Smooth muscle cell (in vitro differentiated cells): ENCODE data around the gene CXCL8. TPM values are rescaled to one million over a fixed set of nuclear protein-coding genes. Genes with fewer than 3 reads are reported as not detected.
"Not testable (repeated sequence)": the region's sequence is repeated elsewhere in the genome, so short reads cannot be mapped to it uniquely, and the experiment has no call there.

Experiments used
- DNase-seq: peaks from one replicate; lab custom pipeline; 2025; ENCODE audit not compliant: unreplicated experiment; lab: John Stamatoyannopoulos, UW
- H2AFZ ChIP-seq: fragments of 200-600 bp; sonication (generic); 2 replicates; pipeline ENCODE4 v1.6.0; 2016; ENCODE audit warnings: antibody characterized with exemption, low read depth, mild to moderate bottlenecking
- H3F3A ChIP-seq: fragments of 200-600 bp; sonication (generic); 2 replicates; pipeline ENCODE4 v1.6.0; 2017; ENCODE audit warnings: antibody characterized with exemption, low read depth
- H3K27ac ChIP-seq: fragments of 200-600 bp; sonication (generic); 2 replicates; pipeline ENCODE4 v1.5.1; 2016; ENCODE audit warnings: low read depth, mild to moderate bottlenecking
- H3K27me3 ChIP-seq: fragments of 200-600 bp; sonication (generic); 2 replicates; pipeline ENCODE4 v1.6.1; 2016; ENCODE audit warnings: low read depth, mild to moderate bottlenecking
- H3K36me3 ChIP-seq: fragments of 200-600 bp; sonication (generic); 2 replicates; pipeline ENCODE4 v1.5.1; 2016; ENCODE audit warnings: low read depth
- H3K4me1 ChIP-seq: fragments of 200-600 bp; sonication (generic); 2 replicates; pipeline ENCODE4 v1.5.1; 2016; ENCODE audit warnings: low read depth
- H3K4me2 ChIP-seq: fragments of 200-600 bp; sonication (generic); 2 replicates; pipeline ENCODE4 v1.6.0; 2016; ENCODE audit warnings: mild to moderate bottlenecking
- H3K4me3 ChIP-seq: fragments of 200-600 bp; sonication (generic); 2 replicates; pipeline ENCODE4 v1.5.1; 2016; ENCODE audit warnings: mild to moderate bottlenecking
- H3K79me2 ChIP-seq: fragments of 200-600 bp; sonication (generic); 2 replicates; pipeline ENCODE4 v1.6.0; 2016; ENCODE audit warnings: low read depth, mild to moderate bottlenecking
- H3K9ac ChIP-seq: fragments of 200-600 bp; sonication (generic); 2 replicates; pipeline ENCODE4 v1.6.0; 2016; ENCODE audit warnings: low read depth
- H3K9me3 ChIP-seq: fragments of 200-600 bp; sonication (generic); replicated peaks from 2 replicates; pipeline ENCODE4 v1.5.1; 2016; ENCODE audit warnings: low read depth
- H4K20me1 ChIP-seq: fragments of 200-600 bp; sonication (generic); 2 replicates; pipeline ENCODE4 v1.6.0; 2016; ENCODE audit warnings: low read depth
- WGBS: methylation state at CpG from one replicate; pipeline ENCODE4 v1.1.7; 2016; ENCODE audit warnings: low lambda C conversion rate; 5-methylcytosine and 5-hydroxymethylcytosine counted together
- polyA plus RNA-seq: library from polyadenylated mRNA; unstranded; fragments of >200 nt; fragmentation: Nextera tagmentation; extraction: Ambion mirVana; gene quantifications from 2 replicates; pipeline ENCODE4 v1.2.1, GENCODE V29; 2016
- total RNA-seq: library from RNA; depleted of rRNA; stranded (reverse); fragments of >200 nt; gene quantifications from 2 replicates; pipeline ENCODE4 v1.2.3, GENCODE V29; 2014
- TF ChIP-seq, protein P1 (sequence below): fragments of 200-600 bp; sonication (generic); IDR thresholded peaks from 2 replicates; pipeline ENCODE4 v1.5.1; 2017; ENCODE audit warnings: borderline replicate concordance, mild to moderate bottlenecking, antibody characterized with exemption; ENCODE audit not compliant: insufficient read depth, poor library complexity, severe bottlenecking

Gene CXCL8
- total and polyA plus RNA-seq, 2 experiments from 2014 or later = 8.7 to 37.9 TPM

DNA sequence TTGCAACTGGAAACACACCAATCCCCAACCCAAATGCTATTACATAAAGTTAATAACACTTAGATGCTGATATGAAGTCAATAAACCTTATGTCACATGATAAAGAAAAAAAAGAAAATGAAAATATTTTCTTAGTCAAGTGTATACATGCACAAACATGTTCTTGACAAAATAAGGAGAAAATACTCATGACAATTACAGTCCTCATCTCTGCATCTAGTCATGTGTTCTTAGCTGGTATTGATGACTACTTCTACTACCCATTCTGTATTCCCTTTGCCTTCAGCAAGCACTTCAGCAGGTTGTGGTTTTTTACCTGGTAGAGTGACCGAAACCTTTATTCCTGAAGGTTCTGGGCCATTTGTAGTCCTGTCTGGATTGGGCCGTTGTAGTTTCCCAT lies 24.9 kb downstream of the CXCL8 start:
- Histone ChIP-seq H2AFZ (no peak overlapping the region), H3K27me3 (no peaks in the 10 kb centered on the region), H3K79me2 (no peaks in the 10 kb centered on the region), H3K9ac (no peak overlapping the region), H4K20me1 (no peaks in the 10 kb centered on the region), H3K36me3 (no peaks in the 10 kb centered on the region), H3F3A (no peaks in the 10 kb centered on the region), H3K4me1 (no peaks in the 10 kb centered on the region), H3K4me3 (no peak overlapping the region), H3K4me2 (no peak overlapping the region), H3K9me3 (no peaks in the 10 kb centered on the region), H3K27ac (no peak overlapping the region)
- no peak for DNase-seq
- TF ChIP-seq, protein P1, sequence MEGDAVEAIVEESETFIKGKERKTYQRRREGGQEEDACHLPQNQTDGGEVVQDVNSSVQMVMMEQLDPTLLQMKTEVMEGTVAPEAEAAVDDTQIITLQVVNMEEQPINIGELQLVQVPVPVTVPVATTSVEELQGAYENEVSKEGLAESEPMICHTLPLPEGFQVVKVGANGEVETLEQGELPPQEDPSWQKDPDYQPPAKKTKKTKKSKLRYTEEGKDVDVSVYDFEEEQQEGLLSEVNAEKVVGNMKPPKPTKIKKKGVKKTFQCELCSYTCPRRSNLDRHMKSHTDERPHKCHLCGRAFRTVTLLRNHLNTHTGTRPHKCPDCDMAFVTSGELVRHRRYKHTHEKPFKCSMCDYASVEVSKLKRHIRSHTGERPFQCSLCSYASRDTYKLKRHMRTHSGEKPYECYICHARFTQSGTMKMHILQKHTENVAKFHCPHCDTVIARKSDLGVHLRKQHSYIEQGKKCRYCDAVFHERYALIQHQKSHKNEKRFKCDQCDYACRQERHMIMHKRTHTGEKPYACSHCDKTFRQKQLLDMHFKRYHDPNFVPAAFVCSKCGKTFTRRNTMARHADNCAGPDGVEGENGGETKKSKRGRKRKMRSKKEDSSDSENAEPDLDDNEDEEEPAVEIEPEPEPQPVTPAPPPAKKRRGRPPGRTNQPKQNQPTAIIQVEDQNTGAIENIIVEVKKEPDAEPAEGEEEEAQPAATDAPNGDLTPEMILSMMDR = no peak
- WGBS = 85% methylated on average over 2 of the region's 2 CpGs

DNA sequence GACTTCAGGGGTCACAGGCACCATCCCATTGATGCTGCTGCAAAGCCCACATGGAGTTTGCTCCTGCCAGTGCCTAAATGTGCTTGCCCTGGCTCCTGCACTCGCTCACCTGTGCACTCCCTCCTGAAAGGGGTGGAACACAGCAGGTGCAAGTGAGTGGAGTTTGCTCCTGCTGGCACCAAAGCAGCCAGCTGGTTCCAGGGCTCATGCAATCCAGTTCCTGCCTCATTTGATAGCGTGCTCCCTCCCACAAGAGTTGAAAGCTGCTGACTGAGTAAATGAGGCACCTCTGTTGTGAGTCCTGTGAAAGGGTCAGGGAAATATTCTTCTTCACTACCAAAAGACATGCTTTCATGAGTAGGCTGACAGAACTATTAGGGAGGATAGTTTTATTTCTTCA lies 30.5 kb downstream of the CXCL8 start:
- Histone ChIP-seq H3K4me3 (no peak overlapping the region), H3K9me3 (no peaks in the 10 kb centered on the region), H3K9ac (no peak overlapping the region), H3F3A (no peaks in the 10 kb centered on the region), H3K4me2 (no peak overlapping the region), H3K4me1 (no peaks in the 10 kb centered on the region), H3K27me3 (no peaks in the 10 kb centered on the region), H3K79me2 (no peaks in the 10 kb centered on the region), H3K36me3 (no peaks in the 10 kb centered on the region), H2AFZ (no peak overlapping the region), H4K20me1 (no peaks in the 10 kb centered on the region), H3K27ac (no peak overlapping the region)
- 91% methylated on average over 2 of the region's 2 CpGs for WGBS
- TF ChIP-seq, protein P1 = no peak
- DNase-seq = no peak

DNA sequence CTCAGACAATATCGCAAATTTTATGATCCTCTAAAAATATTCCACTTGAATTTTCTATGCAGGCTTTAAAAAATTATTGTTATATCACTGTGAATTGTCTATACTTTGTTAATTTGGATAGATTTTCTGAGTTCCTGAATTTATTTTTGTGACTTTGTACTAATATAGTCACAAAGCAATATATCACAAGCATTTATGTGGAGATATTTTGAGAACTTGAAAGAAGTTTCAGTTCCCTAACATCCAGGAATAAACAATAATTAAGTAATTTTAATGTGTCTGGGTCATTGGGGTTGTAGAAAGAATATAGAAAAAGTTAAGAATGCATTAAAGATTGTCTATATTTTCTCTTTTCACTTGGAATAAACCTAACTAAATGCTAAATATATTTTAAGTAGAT lies 32.0 kb downstream of the CXCL8 start:
- Histone ChIP-seq H4K20me1 (no peaks in the 10 kb centered on the region), H3K79me2 (no peaks in the 10 kb centered on the region), H3K9me3 (no peaks in the 10 kb centered on the region), H3K27me3 (no peaks in the 10 kb centered on the region), H3K27ac (no peak overlapping the region), H3K9ac (no peak overlapping the region), H2AFZ (no peak overlapping the region), H3K4me3 (no peak overlapping the region), H3K4me1 (no peaks in the 10 kb centered on the region), H3K36me3 (no peaks in the 10 kb centered on the region), H3K4me2 (no peak overlapping the region), H3F3A (no peaks in the 10 kb centered on the region)
- TF ChIP-seq, protein P1 = no peak
- WGBS = 94% methylated on average over 1 of the region's 1 CpG
- no peak for DNase-seq

DNA sequence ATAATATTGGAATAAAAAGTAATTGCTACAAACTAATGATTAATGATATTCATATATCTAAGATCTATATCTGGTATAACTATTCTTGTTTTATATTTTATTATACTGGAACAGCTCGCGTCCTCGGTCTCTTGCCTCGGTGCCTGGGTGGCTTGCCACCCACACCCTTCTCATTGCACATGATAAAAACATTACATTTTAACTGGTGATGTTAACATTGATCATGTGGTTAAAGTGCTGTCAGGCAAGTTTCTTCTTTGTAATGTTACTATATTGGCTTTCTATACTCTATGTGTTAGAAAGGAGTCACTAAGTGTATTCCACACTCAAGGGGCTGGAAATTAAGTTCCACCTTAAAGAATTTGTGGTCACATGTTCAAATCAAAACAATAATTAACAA lies 34.0 kb downstream of the CXCL8 start:
- WGBS = over 99% methylated on average over 4 of the region's 4 CpGs
- DNase-seq, H3F3A ChIP-seq, H3K9ac ChIP-seq, H3K27me3 ChIP-seq, H4K20me1 ChIP-seq, H2AFZ ChIP-seq, H3K36me3 ChIP-seq, H3K79me2 ChIP-seq, H3K4me3 ChIP-seq, H3K4me1 ChIP-seq, H3K9me3 ChIP-seq, H3K4me2 ChIP-seq, H3K27ac ChIP-seq: not testable (repeated sequence)
